ENCODE measurements around the gene UBTD1.

GRCh38 chr10:97503406-97503805, 4.7 kb downstream of the UBTD1 start:
- TF ChIP-seq POLR2A (IDR thresholded peaks at IDR 0.05) (no peak), CTCF (IDR thresholded peaks at IDR 0.05) (no peak)

Data from Peyer's patch (tissue), 4 donors.